Kidney tubule cell (primary cell): ENCODE measurements around the gene HAUS3.
A peak's percentile ranks its signal among the peaks of the same experiment; 100 is the strongest.
"Not testable (repeated sequence)": the region's sequence is repeated elsewhere in the genome, so short reads cannot be mapped to it uniquely, and the experiment has no call there.

ENCODE experiments used
- DNase-seq: peaks from one replicate; pipeline ENCODE4 v3.0.0-alpha.2; 2018; ENCODE audit warnings: low spot score

The HAUS3 gene

DNA sequence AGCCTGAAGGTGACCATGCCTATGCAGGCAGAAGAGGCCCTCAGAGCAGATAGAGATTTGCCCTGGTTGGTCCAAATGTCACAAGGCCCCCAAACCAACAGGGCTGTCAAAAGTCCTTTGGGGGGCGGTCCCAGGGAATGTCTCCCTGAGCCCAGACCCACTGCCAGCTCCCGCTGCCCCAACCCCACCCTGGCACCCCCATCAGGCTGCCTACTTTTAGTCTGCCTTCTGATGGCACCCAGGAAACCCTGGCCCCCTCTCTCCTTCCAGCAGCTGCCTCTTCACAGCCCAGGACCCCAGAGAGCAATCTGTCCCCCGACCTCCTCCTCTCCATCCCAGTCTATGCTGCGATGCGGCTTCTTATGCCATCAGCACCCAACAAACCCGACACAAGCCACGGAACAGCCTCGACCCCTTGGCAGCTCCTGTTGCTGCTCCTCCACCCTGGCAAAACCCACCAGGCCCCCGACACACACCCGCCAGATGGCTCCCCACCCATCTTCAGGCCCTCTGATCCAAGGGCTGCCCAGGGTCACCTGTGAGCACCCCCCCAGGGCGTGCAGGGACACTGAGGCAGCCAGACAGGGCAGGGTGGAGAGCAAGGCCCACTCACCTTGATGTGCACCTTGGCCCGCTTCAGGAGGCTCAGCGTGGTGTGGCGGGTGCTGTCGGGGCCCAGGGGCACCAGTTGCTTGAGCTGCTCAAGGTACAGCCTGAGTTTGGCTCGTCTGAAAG lies 10.0 kb upstream of the HAUS3 start:
- no peak for DNase-seq

DNA sequence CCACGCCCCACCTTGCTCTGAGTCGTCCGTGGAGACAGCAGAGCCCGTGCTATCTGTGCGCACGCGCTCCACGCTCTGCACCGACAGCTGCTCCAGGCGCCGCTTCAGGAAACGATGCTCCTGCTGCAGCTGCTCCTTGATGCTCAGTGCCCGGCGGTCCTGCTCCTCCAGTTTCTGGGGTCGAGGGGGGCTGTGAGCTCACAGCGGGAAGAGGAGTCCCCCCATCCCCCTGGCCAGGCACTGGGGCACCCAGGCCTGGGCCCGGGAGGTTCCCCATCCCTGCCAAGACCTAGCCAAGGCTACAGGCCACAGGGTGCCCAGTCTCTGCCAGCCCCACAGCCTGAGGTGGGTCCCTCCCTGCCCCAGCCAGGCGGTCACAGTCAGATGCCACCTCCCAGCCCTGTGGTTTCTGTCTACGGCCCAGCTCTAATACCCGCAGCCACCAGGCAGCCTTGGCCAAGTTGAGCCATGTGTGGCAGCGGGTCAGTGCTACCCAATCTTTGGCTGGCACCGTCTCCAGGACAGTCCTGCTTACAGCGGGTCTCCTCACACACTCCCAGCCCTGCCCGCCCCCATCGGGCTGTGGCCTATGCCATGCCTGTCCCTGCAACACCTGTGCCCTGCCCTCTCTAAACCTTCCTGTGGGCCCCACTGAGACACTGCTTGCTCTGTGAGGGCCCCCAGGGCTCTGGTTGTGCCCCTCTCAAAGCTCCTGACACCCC lies 9.3 kb upstream of the HAUS3 start:
- no peak for DNase-seq

DNA sequence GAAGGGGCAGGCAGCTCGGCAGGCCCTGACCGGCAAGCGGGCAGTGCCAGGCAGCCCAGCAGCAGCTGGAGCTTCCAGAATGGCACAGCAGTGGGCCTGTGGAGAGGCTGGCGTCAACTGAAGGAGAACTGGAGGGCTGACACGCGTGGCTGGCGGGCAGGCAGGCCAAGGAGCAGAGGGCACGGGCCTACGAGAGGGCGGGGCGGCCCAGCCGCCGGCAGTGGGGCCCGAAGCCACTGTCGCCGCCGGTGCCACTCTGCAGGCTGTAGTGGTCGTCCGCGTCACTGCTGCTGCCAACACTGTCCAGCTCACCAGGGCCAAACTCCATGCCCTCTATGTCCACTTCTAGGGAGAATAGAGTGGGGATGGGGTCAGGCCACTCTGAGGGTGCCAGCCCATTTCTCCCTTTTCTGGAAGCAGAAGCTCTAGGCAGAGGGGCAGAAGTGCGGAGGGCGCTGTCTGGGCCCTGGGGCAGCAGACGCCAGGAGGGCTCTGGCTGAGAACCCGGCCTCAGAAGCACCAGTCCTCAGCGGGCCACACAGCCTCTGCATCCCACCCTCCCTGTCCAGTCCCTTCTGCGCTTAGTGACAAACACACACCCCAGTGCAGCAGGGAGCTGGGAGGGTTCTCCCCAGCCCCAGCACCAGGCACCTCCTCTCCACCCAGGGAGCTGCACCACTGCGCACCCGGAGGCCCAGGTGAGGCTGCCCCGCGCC lies 8.6 kb upstream of the HAUS3 start:
- DNase-seq = no peak

DNA sequence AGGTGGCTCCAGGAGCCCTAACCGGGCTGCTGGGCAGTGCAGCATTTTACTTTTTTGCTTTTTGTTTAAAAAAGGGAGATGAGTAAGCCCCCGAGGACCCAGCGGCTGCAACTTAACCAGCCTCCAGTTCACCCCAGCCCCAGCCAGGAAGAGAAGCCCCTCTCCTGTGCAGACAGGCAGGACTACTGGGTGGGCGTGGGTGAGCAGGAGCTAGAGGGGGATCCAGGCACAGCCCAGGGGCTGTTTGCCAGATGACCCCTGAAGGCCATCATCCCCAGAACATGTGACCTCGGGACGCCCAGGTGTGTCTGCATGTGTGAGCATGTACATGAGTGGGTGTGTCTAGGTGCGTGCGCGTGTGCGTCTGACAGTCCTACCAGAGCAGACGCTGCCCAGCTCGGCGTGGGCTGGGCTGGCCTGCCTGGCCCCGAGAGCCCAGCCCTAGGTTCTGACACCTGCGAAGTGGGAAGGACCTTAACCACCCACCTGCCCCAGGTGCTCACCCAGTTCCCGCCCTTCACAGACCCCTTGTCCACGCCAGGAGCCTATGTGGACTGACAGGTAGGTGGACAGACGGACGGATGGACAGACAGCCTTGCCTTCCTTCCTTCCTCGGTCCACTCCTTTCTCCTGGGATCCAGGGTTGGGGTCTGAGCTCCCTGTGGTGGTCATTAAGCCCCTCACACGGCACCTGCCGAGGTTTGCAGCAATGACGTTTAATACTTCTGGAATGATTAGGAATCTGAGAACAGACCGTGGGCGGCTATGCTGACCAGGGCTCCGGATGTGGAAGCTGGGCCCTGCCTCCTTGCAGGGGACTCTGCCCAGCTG lies 7.8 kb upstream of the HAUS3 start:
- no peak for DNase-seq

DNA sequence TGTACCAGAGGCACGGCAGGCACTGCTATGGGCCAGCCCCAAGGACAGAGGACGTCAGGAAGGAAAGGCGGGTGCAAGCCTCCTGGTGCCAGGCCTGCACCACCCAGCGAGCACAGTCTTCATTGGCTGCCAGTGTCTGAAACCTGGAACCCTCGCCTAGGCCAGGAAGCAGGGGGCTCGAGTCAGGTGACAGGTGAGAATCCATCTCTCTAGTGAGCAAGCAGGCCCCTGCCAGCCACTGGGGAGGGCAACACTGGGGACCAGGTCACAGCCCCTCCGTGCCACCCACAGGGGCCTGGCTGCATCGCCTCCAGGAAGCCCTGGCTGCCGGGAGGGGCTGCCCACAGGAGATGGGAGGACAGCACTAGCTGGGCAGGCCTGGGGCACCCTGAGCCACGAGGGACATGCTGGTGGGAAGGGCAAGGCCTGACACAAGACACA lies 6.9 kb upstream of the HAUS3 start:
- no peak for DNase-seq

DNA sequence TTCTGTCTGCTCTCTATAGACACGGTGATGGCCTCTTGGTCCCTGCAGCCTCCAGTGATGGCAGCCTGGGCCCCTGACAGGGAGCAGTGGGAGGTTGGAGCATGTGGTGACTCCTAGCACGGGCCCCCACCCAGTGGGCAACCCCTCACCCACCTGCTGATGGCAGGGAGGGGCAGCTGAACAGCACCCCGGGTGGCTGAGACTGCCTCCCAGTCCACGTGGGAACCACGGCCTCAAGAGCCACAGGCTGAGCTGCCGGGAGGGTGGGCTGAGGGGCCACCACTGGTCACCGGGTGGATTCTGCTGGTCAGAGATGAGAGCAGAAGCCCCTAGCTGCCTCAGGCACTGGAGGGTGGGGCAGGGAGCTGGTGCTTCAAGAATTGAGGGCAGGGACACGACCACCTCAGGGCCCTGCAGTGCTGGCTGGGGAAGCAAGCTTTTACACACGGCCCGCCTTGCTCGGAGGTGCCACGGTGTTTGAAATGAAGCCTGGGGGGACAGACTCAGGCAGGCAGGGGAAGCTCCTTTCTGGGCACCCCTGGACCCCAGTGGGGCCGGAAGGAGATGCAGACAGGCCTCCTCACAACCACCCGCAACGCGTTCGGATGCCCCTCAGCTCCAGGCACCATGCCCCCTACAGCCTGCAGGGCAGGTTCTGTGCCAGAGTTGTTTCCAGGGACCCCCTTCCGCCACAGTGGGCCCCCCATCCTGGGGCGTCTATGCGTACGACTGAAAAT lies 6.3 kb upstream of the HAUS3 start:
- no peak for DNase-seq

DNA sequence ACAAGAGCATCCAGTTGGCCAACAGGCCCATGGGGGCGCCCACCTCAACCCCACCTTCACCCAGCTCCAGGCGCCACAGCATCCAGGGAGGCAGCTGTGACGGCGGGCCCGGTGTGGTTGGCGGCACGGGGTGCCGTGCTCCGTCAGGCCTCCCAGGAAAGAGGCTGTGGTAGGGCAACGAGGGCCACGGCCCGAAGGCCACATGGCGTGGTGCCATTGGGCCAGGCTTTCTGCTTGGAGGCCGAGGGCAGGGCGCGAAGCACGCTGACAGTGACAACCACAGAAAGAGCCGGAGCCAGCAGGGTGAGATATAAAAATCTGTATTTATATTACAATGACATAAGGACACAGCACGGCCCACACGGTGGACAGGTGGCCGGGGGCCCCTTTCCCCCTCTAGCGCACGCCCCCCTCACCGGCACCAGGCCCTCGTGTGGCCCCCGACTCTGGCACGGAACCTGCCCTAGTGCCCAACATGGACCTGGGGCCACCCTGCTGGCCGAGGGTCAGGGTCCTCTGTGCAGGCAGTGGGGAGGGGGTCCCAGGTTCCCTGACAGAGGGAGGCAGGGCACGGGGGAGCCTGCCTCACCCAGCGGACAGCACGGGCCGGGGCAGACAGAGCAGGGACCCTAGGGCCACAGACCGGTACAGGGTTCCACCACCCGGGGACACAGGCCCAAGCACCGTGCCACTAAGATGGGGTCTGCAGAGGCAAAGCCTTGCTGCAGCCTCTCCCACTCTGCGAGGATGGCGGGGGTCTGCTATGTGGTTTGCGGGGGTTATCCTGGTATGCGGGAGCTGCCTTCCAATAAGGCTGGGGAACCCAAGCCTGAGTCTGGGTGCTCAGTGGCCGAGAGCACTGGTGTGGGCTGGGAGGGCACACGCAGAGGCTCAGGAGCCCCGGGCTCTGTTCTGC lies 5.5 kb upstream of the HAUS3 start:
- no peak for DNase-seq

DNA sequence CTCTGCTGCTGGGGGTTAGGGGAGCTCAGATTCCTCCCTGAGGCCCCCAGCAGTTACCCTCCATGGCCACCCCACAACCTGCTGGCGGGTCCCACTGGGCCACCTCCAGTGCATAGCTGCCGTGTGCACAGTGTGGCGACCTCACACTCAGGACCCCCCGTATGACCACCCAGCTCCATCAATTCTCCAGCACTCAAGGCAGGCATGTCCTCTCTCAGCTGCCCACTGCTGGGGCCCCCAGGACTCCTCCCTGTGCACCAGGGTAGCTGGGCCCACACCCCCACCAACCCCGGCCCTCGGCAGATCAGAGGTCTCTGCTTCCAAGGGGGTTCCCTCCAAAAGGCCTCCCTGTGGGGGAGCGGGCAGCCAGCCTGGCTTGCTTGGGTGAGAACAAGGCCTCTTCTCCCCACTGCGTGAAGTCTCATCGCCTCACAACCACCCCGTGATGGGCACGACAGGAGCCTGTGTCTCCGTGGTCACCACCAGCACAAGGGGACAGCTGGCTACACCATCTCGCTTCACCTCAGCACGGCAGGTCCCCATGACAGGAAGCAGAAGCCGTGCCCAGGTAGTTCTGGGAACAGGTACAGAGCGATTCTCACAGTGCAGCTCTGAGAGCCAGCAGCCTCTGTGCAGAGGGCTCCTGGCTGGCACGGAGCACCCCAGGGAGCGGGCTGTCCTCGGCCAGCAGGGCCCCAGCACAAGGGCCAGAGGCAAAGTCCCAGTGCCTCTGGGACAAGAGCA lies 4.6 kb upstream of the HAUS3 start:
- DNase-seq = no peak

DNA sequence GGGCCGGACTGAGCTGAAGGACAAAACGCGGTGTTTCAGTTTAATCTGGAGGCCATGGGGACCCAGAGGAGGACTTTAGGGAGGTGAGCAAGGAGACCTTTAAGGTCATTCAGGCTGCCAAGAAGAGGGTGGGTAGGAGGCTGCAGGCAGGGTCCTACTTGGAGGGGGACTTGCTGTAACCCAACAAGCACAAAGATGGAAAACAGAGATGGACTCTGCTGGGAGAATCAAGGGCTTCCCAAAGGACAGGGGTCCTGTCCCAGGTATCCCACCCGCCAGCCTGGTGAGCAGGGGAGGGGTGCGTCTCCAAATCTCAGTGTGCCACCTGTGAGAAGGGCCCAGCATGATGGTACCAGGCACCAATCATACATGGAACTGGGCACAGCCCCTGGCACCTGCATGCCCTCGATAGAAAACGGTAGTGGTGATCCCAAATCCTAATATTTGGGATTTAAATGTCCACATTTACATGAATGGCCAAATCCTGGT lies 3.9 kb upstream of the HAUS3 start:
- DNase-seq = no peak

DNA sequence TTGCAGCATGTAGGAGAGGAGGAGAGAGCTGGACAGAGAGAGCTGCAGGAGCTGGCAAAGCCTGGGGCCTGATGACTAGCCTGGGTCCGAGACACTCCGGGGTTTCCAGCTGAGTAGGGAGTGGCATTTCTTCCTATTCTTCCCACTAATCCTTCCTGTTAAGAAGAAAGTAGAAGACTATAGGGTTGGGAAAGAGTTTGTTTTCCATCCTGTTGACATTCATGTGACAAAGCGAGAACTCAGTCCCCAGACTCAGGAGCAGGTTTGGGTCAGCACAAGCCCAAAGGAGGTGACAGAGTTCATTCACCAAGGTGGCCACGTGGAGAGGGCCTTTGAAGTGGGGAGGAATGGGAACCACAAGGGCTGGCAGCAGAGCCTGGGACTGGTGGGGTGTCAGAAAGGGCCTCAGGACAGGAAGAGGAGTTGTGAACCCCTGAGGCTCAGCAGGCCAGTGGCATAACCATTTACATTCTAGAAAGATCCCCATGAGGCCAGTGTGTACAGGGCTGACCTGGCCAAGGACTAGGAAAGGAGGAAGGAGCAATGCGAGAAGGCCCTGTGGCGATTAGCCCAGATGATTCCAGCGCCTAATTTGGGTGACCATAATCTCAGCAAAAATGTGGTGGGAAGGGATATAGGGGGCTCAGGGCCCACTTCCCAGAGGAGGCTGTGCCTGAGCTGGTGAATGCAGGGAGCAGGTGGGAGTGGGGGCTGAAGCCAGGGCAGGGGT lies 3.3 kb upstream of the HAUS3 start:
- no peak for DNase-seq

DNA sequence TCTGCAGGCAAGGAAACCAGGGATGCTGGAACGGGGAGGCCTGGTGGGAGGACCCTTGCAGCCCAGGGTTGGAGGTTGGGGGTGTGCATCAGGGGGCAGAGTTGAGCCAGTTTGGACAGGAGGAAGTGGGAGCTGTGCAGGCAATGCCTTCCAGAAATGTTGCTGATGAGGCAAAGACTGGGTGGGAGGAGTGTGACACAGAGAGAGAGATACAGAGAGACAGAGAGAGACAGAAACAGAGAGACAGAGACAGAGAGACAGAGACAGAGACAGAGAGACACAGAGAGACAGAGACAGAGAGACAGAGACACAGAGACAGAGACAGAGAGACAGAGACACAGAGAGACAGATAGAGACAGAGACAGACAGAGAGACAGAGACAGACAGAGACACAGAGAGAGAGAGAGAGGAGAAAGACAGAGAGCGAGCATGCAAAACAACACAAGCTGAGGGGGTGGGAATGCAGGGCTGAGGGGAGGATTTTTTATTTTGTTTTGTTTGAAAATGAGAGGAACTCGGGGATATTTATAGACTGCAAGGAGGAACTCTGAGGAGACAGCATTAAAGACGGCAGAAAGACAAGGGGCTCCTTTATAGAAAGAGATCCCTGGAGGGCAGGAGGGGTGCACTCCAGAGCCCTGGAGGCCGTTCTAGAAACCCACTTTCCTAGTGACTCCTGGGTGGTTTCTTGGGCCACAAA lies 1.9 kb upstream of the HAUS3 start:
- DNase-seq = peak; percentile 20

DNA sequence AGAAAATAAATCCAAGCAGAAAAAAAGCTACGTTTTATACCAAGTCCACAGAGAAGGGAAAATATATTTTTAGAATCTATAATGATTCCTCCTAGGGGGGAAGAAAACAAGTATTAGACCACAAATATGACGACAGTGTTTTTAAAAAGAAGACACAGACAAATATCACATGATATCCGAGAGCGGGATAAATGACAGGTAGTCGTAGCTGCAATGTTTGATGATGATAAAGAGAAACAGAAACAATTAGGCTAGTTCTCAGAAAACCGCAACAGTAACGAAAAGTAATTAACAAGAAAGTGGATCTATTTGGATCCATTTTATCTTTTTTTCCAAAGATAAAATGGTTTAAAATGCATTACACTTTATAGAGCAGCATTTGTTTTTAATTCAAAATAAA lies 918 bp downstream of the HAUS3 start:
- DNase-seq = no peak

DNA sequence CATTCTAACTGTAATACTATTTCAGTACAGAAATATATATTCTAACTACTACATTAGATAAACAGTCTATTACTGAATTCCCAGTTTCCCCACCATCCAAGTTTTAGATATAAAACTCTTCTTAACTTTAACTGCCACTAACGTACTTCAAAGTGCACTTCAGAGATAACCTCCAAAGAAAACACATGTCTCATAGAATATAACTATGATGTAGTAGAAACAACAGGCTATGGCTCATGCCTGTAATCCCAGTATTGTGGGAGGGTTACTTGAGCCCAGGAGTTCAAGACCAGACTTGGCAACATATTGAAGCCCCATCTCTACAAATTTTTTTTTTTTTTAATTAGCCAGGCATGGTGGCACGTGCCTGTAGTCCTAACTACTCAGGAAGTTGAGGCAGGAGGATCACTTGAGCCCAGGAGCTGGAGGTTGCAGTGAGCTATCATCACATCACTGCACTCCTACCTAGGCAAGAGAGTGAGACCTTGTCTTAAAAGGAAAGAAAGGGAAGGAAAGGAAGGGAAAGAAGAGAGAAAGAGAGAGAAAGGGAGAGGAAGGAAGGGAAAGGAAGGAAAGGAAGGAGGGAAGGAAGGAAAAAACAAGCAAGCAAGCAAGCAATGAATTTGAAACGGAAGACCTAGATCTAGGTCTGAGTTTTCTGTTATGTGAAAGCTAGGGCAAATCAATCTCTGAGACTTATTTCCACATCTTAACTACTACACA lies 4.8 kb downstream of the HAUS3 start:
- no peak for DNase-seq

DNA sequence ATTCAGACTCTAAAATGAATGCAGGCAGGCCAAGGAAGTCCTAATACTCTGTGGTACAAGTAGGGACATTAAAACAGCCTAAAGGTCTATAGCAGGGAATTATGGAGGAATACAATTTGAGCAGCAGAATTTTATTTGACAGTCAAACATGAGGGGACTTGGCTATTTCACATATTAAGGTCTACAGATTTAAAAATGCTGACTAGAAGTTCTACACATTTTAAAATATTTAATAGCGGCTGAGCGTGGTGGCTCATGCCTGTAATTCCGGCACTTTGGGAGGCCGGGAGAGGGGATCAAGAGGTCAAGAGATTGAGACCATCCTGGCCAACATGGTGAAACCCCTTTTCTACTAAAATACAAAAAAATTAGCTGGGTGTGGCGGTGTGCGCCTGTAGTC lies 10.8 kb downstream of the HAUS3 start:
- DNase-seq = no peak

DNA sequence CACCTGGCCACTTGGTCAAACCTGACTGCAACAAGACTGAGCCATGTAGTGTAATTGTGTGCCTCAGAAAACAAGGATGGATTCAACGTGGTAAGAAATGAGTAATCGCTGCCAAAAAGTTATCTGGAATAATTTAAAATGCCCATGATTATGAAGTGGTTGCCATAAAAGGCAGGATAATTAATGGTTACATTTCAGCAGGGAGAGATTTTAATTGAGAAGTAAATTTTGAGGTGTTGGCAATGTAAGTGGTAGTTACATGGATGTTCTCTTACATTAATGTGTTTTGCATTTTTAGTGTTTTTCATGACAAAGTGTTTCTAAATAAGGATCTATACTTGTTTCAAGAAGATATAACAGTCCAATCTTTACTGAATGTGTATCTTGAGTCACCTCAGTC lies 15.7 kb downstream of the HAUS3 start:
- no peak for DNase-seq

DNA sequence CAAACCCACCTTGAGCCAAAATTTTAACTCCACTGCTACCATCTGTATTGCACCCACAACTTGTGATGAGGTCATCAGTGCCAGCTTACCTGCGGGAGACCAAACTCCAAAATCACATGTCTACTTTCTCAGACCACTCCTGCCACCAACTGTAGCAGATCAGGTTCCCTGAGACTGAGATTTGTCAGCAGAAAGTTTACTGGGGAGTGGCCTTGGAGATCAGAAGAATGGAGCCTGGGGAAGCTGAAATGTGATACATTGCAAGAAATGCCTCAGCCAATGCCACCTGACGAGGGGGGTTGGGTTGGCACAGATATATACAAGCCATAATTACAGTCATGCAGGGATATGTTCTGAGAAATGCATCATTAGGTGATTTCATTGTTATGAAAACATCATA lies 19.1 kb downstream of the HAUS3 start:
- DNase-seq = no peak

DNA sequence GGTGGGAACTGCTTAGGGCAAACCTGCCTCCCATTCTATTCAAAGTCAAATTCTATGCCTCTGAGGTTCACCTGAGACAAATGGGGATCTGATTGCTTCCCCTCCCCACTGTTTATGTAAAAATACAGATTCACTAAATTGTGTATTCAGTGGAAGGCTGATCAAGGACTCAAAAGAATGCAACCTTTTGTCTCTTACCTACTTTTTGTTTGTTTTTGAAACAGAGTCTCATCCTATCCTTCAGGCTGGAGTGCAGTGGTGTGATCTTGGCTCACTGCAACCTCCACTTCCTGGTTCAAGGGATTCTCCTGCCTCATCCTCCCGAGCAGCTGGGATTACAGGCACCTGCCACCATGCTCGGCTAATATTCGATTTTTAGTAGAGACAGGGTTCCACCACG lies 20.5 kb downstream of the HAUS3 start:
- not testable (repeated sequence) for DNase-seq
